Islet of Langerhans (tissue), 1 donor: ENCODE data around the gene SOD3.

ENCODE experiments used
- FAIRE-seq: peaks from one replicate; lab custom pipeline; 2011; peaks lifted over from hg19 to GRCh38; lab: Jason Lieb, UNC

The SOD3 gene

DNA sequence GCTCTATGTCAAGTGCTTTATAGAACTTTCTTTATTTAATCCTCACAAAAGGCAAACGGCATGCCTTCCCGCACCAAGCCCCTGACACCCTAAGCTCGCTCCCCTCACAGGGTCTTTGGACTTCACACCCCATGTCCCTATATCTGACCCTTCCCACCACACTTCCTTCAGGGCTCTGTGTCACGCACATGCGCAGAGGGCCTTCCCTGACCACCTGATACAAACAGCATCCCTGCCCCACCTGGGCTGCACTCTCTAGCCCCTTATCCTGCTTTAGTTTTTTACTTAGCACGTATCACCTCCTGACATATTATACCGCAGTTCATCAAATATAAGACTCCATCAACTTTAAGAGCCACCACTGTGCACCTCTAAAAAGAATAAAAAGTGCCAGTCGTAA lies 49.8 kb downstream of the SOD3 start:
- FAIRE-seq = no peak

DNA sequence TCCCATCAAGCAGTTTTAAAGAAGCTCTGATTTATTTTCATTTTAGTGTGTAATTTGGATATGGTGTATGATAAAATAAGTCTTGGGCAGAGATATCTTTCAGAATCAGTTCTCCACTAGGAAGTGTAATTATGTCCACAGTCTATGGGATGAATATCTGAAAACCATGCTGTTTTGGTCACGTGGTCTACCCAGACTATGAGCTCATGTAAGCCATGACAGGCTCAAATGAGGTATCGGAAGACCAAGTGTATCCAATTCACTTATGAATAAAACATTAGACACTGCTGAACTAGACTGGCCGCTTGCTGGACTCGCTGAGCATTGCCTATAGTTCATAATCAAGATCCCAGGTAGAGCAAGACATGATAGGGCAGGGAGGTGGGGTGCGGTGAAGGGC lies 50.5 kb downstream of the SOD3 start:
- no peak for FAIRE-seq

DNA sequence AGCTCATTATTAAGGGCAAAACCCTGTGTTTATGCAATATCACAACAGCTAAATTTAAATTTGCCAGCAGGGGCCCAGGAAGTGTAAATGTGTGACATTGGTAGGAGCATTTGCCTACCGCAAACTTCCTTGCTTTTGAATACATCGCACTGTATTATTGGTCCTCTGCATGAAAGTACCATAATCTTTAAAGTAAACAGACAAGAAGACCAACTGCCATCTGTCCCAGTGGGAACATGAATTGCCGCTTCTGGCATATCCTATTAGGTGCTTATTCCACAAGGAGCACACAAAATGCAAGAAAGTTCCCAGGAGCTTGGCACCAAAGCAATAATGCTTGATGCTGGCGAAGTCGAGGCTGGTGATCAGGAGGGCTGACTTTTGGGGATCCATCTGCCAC lies 51.3 kb downstream of the SOD3 start:
- no peak for FAIRE-seq

DNA sequence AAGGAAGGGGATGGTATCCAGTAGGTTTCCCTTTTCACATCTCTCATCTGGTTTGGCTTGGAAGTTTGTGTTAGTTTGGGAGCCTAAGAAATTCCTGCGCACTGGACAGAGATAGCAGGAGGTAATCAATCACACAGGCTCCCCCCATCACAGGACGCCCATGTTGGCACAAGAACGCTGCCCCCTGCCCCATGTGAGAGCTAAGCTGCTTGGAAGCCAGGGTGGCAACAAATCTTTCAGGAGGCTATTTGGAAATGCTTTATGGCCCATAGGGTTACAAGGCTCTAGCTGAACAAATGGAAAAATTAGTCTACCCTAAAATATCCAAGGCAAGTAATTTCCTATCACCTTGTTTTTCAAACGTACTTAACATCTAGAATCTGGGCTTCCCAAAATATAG lies 54.0 kb downstream of the SOD3 start:
- FAIRE-seq = no peak

DNA sequence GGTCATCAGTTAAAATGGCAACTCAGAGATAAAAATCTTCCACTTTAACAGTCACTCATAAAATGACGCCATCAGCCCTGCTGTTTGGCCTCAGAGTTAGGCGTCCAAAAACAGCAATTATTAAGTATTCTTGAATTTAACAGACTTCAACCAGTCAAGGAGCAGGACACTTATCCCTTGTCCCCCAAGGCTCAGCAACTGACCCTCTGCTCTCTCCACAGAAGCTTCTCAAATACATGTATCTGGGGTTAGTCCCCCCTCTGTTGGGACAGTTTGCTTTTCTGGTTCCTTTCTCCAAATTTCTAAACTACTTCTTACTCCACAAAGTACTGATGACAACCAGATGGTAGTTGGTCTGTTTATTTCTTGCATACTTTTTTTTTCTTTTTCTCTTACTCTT lies 54.4 kb downstream of the SOD3 start:
- no peak for FAIRE-seq
